GM12878 (cell line): ENCODE results near the gene SP1. TPM values are rescaled to one million over a fixed set of nuclear protein-coding genes. Genes with fewer than 3 reads are reported as not detected.

Experiments used
- ATAC-seq: fragments of 200-7000 bp; cut with Tn5 transposase; 3 replicates; pipeline ENCODE4 v1.9.1; 2020; ENCODE audit warnings: mild to moderate bottlenecking, moderate library complexity
- BruUV-seq: library from RNA; stranded (reverse); fragments of 400-500 nt; replicated peaks from 2 replicates; lab custom pipeline; 2021; lab: Mats Ljungman, UMichigan
- CTCF ChIA-PET: fragments of 300-600 bp; sonication (Branson Sonifier 250); formaldehyde crosslinking; extraction: SDS; loops from one replicate; lab custom pipeline; 2021; ENCODE audit warnings: inconsistent platforms; lab: Yijun Ruan, JAX
- POLR2A ChIA-PET: fragments of 350-600 bp; formaldehyde crosslinking; extraction: SDS; loops from one replicate; lab custom pipeline; 2021; ENCODE audit warnings: inconsistent platforms; lab: Charles Lee
- RAD21 ChIA-PET: fragments of 300-600 bp; sonication (Branson Sonifier 250); formaldehyde crosslinking; loops from one replicate; lab custom pipeline; 2023; ENCODE audit warnings: antibody characterized with exemption; ENCODE audit not compliant: unreplicated experiment; lab: Charles Lee
- SMC1A ChIA-PET: fragments of 300-600 bp; sonication (Branson Sonifier 250); formaldehyde crosslinking; loops from one replicate; lab custom pipeline; 2023; ENCODE audit not compliant: unreplicated experiment, uncharacterized antibody; lab: Charles Lee
- DNase-seq: peaks from one replicate; pipeline ENCODE4 v3.0.0-alpha.2; 2011; ENCODE audit warnings: low read depth, low spot score
- FAIRE-seq: peaks from 3 replicates; lab custom pipeline; 2011; peaks lifted over from hg19 to GRCh38; lab: Jason Lieb, UNC
- H2AFZ ChIP-seq: 2 replicates; pipeline ENCODE4 v1.6.0; 2011; ENCODE audit warnings: low read depth, low read length, control low read depth; ENCODE audit not compliant: control insufficient read depth
- H3K27ac ChIP-seq: 2 replicates; pipeline ENCODE4 v1.5.1; 2011; ENCODE audit warnings: control low read depth; ENCODE audit not compliant: control insufficient read depth, insufficient read depth
- H3K27me3 ChIP-seq, 2 experiments: replicated peaks in 1 of 2; 2 replicates each; pipeline versions ENCODE4 v1.6.0 to v1.6.1; 2011; ENCODE audit warnings: low read length in 1 of 2; ENCODE audit not compliant: control insufficient read depth in 2 of 2, insufficient read depth in 2 of 2
- H3K36me3 ChIP-seq, 2 experiments: 2 replicates each; pipeline ENCODE4 v1.5.1; 2011; ENCODE audit warnings: low read length in 1 of 2; ENCODE audit not compliant: control insufficient read depth in 2 of 2, insufficient read depth in 2 of 2
- H3K4me1 ChIP-seq: 2 replicates; pipeline ENCODE4 v1.6.1; 2011; ENCODE audit warnings: mild to moderate bottlenecking, low read length, moderate library complexity, mixed read lengths; ENCODE audit not compliant: control insufficient read depth, insufficient read depth
- H3K4me2 ChIP-seq: 2 replicates; pipeline ENCODE4 v1.6.0; 2011; ENCODE audit warnings: control low read depth; ENCODE audit not compliant: control insufficient read depth, insufficient read depth
- H3K4me3 ChIP-seq: fragments of 200-600 bp; sonication (generic); 2 replicates; pipeline ENCODE4 v1.5.1; 2016
- H3K79me2 ChIP-seq: 2 replicates; pipeline ENCODE4 v1.6.0; 2011; ENCODE audit warnings: low read length; ENCODE audit not compliant: control insufficient read depth, insufficient read depth
- H3K9ac ChIP-seq: 2 replicates; pipeline ENCODE4 v1.8.0; 2011; ENCODE audit warnings: low read length, control low read depth, mixed read lengths; ENCODE audit not compliant: control insufficient read depth, insufficient read depth
- H3K9me3 ChIP-seq: replicated peaks from 3 replicates; pipeline ENCODE4 v1.5.1; 2011; ENCODE audit warnings: mild to moderate bottlenecking, low read length; ENCODE audit not compliant: control insufficient read depth, insufficient read depth
- H4K20me1 ChIP-seq: 2 replicates; pipeline ENCODE4 v1.6.0; 2011; ENCODE audit not compliant: control insufficient read depth, insufficient read depth
- ATF2 ChIP-seq: IDR thresholded peaks from 2 replicates; pipeline ENCODE4 v1.6.1; 2012; ENCODE audit warnings: low read length, inconsistent platforms
- ATF7 ChIP-seq: fragments of 450-650 bp; IDR thresholded peaks from 2 replicates; pipeline ENCODE4 v1.6.1; 2016; ENCODE audit warnings: low read depth, mild to moderate bottlenecking
- CHD2 ChIP-seq: IDR thresholded peaks from 2 replicates; pipeline ENCODE4 v1.6.1; 2011; ENCODE audit warnings: low read depth, low read length, improper control_type of control experiment, borderline replicate concordance
- HDAC2 ChIP-seq: fragments of 200-600 bp; sonication (generic); IDR thresholded peaks from 2 replicates; pipeline ENCODE4 v1.6.1; 2017
- IKZF1 ChIP-seq: fragments of 450-650 bp; conservative IDR thresholded peaks from 2 replicates; pipeline ENCODE4 v1.6.1; 2017; ENCODE audit warnings: antibody characterized with exemption, mild to moderate bottlenecking
- IRF4 ChIP-seq: IDR thresholded peaks from 2 replicates; pipeline ENCODE4 v1.6.1; 2011; ENCODE audit warnings: low read depth, low read length
- MEF2B ChIP-seq: fragments of 450-650 bp; IDR thresholded peaks from 2 replicates; pipeline ENCODE4 v1.6.1; 2018; ENCODE audit warnings: mild to moderate bottlenecking, moderate library complexity; ENCODE audit not compliant: partially characterized antibody, poor library complexity, severe bottlenecking
- MXI1 ChIP-seq: fragments of 150-350 bp; IDR thresholded peaks from 2 replicates; pipeline ENCODE4 v1.6.1; 2011; ENCODE audit warnings: low read depth, mild to moderate bottlenecking, inconsistent platforms, low read length, improper control_type of control experiment
- NFYB ChIP-seq: IDR thresholded peaks from 2 replicates; pipeline ENCODE4 v1.6.1; 2011; ENCODE audit warnings: low read depth, mild to moderate bottlenecking, low read length, improper control_type of control experiment, moderate library complexity; ENCODE audit not compliant: insufficient read depth
- NR2C1 ChIP-seq: fragments of 450-650 bp; IDR thresholded peaks from 2 replicates; pipeline ENCODE4 v1.6.1; 2017; ENCODE audit warnings: antibody characterized with exemption, mild to moderate bottlenecking, moderate library complexity
- PAX5 ChIP-seq: IDR thresholded peaks from 2 replicates; pipeline ENCODE4 v1.6.1; 2011; ENCODE audit warnings: low read depth, low read length, borderline replicate concordance
- PAX8 ChIP-seq: fragments of 450-650 bp; IDR thresholded peaks from 2 replicates; pipeline ENCODE4 v1.6.1; 2017; ENCODE audit warnings: mild to moderate bottlenecking, moderate library complexity
- PBX3 ChIP-seq: IDR thresholded peaks from 2 replicates; pipeline ENCODE4 v1.6.1; 2011; ENCODE audit warnings: mild to moderate bottlenecking, low read depth, low read length, moderate library complexity; ENCODE audit not compliant: insufficient replicate concordance
- RBBP5 ChIP-seq: fragments of 200-600 bp; sonication (generic); conservative IDR thresholded peaks from 2 replicates; pipeline ENCODE4 v1.6.1; 2016
- SIN3A ChIP-seq: IDR thresholded peaks from 2 replicates; pipeline ENCODE4 v1.6.1; 2012; ENCODE audit warnings: low read depth, low read length, improper control_type of control experiment
- SIX5 ChIP-seq: IDR thresholded peaks from 2 replicates; pipeline ENCODE4 v1.6.1; 2011; ENCODE audit warnings: mild to moderate bottlenecking, low read depth, low read length, moderate library complexity; ENCODE audit not compliant: severe bottlenecking
- SMARCA5 ChIP-seq: fragments of 450-650 bp; IDR thresholded peaks from 2 replicates; pipeline ENCODE4 v1.6.1; 2017; ENCODE audit warnings: mild to moderate bottlenecking
- SREBF2 ChIP-seq: IDR thresholded peaks from 2 replicates; pipeline ENCODE4 v1.6.1; 2012; ENCODE audit warnings: mild to moderate bottlenecking, low read length
- STAT3 ChIP-seq: IDR thresholded peaks from 2 replicates; pipeline ENCODE4 v1.6.1; 2011; ENCODE audit warnings: low read depth, low read length, improper control_type of control experiment
- SUZ12 ChIP-seq: fragments of 200-600 bp; sonication (generic); IDR thresholded peaks from one replicate; pipeline ENCODE4 v1.6.1; 2018; ENCODE audit warnings: antibody characterized with exemption, mild to moderate bottlenecking; ENCODE audit not compliant: unreplicated experiment
- ZNF207 ChIP-seq: fragments of 450-650 bp; IDR thresholded peaks from 2 replicates; pipeline ENCODE4 v1.6.1; 2014; ENCODE audit warnings: antibody characterized with exemption, mild to moderate bottlenecking, borderline replicate concordance
- ZNF274 ChIP-seq: IDR thresholded peaks from one replicate; pipeline ENCODE4 v1.8.0; 2011; ENCODE audit not compliant: insufficient read length, insufficient read depth
- ZNF384 ChIP-seq: IDR thresholded peaks from 2 replicates; pipeline ENCODE4 v1.6.1; 2012; ENCODE audit warnings: low read depth, mild to moderate bottlenecking, low read length, improper control_type of control experiment, borderline replicate concordance
- ZZZ3 ChIP-seq: IDR thresholded peaks from 2 replicates; pipeline ENCODE4 v1.6.1; 2011; ENCODE audit warnings: low read depth; ENCODE audit not compliant: control insufficient read depth, insufficient read length
- WGBS: methylation state at CpG from one replicate; pipeline ENCODE4 v1.1.6; 2016; ENCODE audit warnings: low lambda C conversion rate; ENCODE audit not compliant: insufficient replicate concordance, insufficient coverage; ENCODE audit errors: missing lambda C conversion rate; 5-methylcytosine and 5-hydroxymethylcytosine counted together
- in situ Hi-C: fragments of 300-500 bp; cut with MboI; formaldehyde crosslinking; loops from 9 replicates; pipeline ENCODE4 v1.14.3; 2018; ENCODE audit warnings: mixed read lengths
- intact Hi-C: fragments of 100-400 bp; cut with micrococcal nuclease; formaldehyde crosslinking; loops from one replicate; pipeline ENCODE4 v1.14.2; 2022; ENCODE audit not compliant: unreplicated experiment
- polyA plus RNA-seq, 11 experiments: library from polyadenylated mRNA; depleted of rRNA in 4 of 11; unstranded in 6 of 11; stranded (reverse) in 5 of 11; fragments of >200 nt; fragmentation: Nextera tagmentation in 4 of 11; fragmentation: Illumina TruSeq in 1 of 11; extraction: Ambion mirVana in 4 of 11; extraction: Trizol in 1 of 11; gene quantifications; 1 replicate in 1 of 11; 2 replicates in 10 of 11; pipeline versions ENCODE4 v1.2.1 to v1.2.3, GENCODE V29; 2011 to 2016; ENCODE audit warnings: inconsistent platforms in 2 of 11, missing spikeins in 2 of 11, low read depth in 1 of 11
- total RNA-seq, 4 experiments: library from RNA; depleted of rRNA in 3 of 4; stranded (reverse); fragments of >200 nt in 3 of 4; fragmentation: Illumina TruSeq in 1 of 4; extraction: Trizol in 1 of 4; gene quantifications; 2 replicates each; pipeline versions ENCODE4 v1.2.1 to v1.2.3, GENCODE V29; 2013 to 2021

The SP1 gene
- total and polyA plus RNA-seq, 10 of the 15 experiments (the other 5 are each of a cell fraction or from before 2014, with no cell fraction given) = 3.3 to 52.0 (median 25.2) TPM

DNA sequence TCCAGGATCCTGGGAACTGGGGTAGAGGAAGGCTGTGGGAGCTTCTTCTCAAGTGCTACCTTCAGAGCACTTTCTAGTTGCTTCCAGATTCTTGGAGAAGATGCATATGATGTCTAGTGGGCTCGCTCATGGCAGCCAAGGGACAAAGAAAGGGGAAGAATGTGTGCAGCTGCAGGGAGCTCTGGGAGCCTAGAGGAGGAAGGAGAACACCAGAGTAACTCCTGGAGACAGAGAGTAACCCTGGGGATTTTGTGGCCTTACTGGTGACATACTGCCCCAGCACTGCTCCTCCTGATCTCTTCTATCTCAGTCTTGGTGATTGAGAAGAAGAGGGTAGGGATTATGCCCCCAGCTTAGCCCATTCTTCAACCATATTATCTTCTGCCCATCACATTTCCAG lies 33.5 kb upstream of the SP1 start (continued):
- TF ChIP-seq SUZ12 (no peak), IRF4 (no peak), ZNF274 (no peak), ATF2 (no peak)

- ChIA-PET SMC1A (interaction anchor here (0.6 to 9.3 kb wide), 5 partner anchors 24 to 310 kb away, joined by 3 to 164 read pairs (median 4); partner anchors contain the start of gene AMHR2), RAD21 (interaction anchor here (0.8 to 1.9 kb wide), 6 partner anchors 21 to 161 kb away, joined by 3 to 6 read pairs (median 5); partner anchors contain the start of gene AAAS), CTCF (interaction anchor here (0.7 to 7.5 kb wide), 11 partner anchors 23 to 134 kb away, joined by 3 to 240 read pairs (median 4); partner anchors contain the start of genes AAAS, PFDN5 and PRR13), POLR2A (interaction anchor here (0.8 to 1.1 kb wide), 4 partner anchors 18 to 77 kb away, joined by 3 to 5 read pairs (median 4); no protein-coding TSS in a partner anchor)
- Histone ChIP-seq H3K27me3 (no peaks in the 10 kb centered on the region; a peak in 1 of 4 replicates), H3K79me2 (no peaks in the 10 kb centered on the region), H3K4me1 (peaks cover 5% of the 10 kb centered on the region), H3K9me3 (no peaks in the 10 kb centered on the region), H4K20me1 (no peaks in the 10 kb centered on the region), H3K36me3 (no peaks in the 10 kb centered on the region), H3K4me2 (no peak overlapping the region), H3K4me3 (no peak overlapping the region), H3K27ac (no peak overlapping the region), H3K9ac (no peak overlapping the region), H2AFZ (no peak overlapping the region)
- no peak for TF ChIP-seq SREBF2
- no peak for TF ChIP-seq SMARCA5
- TF ChIP-seq SIX5 = no peak
- no peak for TF ChIP-seq PAX8
- TF ChIP-seq RBBP5 = no peak
- TF ChIP-seq PAX5 = no peak
- TF ChIP-seq IKZF1 = no peak
- TF ChIP-seq ZZZ3 = no peak
- TF ChIP-seq MXI1 = no peak
- no peak for TF ChIP-seq STAT3
- TF ChIP-seq ATF7 = no peak
- no peak for TF ChIP-seq ZNF207
- TF ChIP-seq NR2C1 = no peak
- no peak for TF ChIP-seq HDAC2
- TF ChIP-seq NFYB = no peak
- no peak for TF ChIP-seq MEF2B
- no peak for TF ChIP-seq ZNF384
- TF ChIP-seq CHD2 = no peak
- TF ChIP-seq PBX3 = no peak
- TF ChIP-seq SIN3A = no peak
- BruUV-seq = no TSS peak
- in situ Hi-C loops (loop anchor here (5.0 kb wide), 1 partner anchor 74 kb away; the partner anchor contains the start of gene AMHR2), intact Hi-C loops (no loop called here)
- ATAC-seq (no peak), DNase-seq (no peak), FAIRE-seq (no peak)
- WGBS = 54% methylated on average over 4 of the region's 4 CpGs
Measured at GRCh38 chr12:53347905-53348304, 32.1 kb upstream of the SP1 start.
